ENCODE measurements around the gene PPP1R7. TPM values are rescaled to one million over a fixed set of nuclear protein-coding genes. Genes with fewer than 3 reads are reported as not detected.

The PPP1R7 gene
- total RNA-seq, 2 experiments from 2014 or later = 36.4 to 38.2 TPM

GRCh38 chr2:241168366-241168765 lies 18.1 kb downstream of the PPP1R7 start:
- Histone ChIP-seq H3K9me3 (ENCODE audit: control insufficient read depth in 1 of 2, insufficient read depth in 1 of 2, low read length in 2 of 2) (peaks cover 10 to 13% of the 10 kb centered on the region in 2 experiments), H3K27ac (ENCODE audit: low read depth in 1 of 2, low read length in 2 of 2) (no peak overlapping the region), H3K27me3 (ENCODE audit: control insufficient read depth in 1 of 2, insufficient read depth in 2 of 2, low read length in 2 of 2) (no peaks in the 10 kb centered on the region), H3K4me1 (ENCODE audit: insufficient read depth, low read length) (no peaks in the 10 kb centered on the region), H3K36me3 (ENCODE audit: insufficient read depth, low read length) (peaks cover 79% of the 10 kb centered on the region), H3K4me3 (ENCODE audit: low read length) (no peak overlapping the region)
- no peak overlapping the region for H3K27ac Mint-ChIP-seq
- peaks cover 82% of the 10 kb centered on the region for H3K36me3 Mint-ChIP-seq (ENCODE audit: low read depth)
- POLR2A ChIA-PET = no interaction called here
- no peak for DNase-seq
- H3K9me3 Mint-ChIP-seq = no peaks in the 10 kb centered on the region
- no peak overlapping the region for H3K4me3 Mint-ChIP-seq
- intact Hi-C loops (cut with DNase I, micrococcal nuclease) = no loop called here
- no peak for ATAC-seq (ENCODE audit: poor library complexity)
- no peaks in the 10 kb centered on the region for H3K27me3 Mint-ChIP-seq
- CTCF ChIA-PET = no interaction called here
- no peak for TF ChIP-seq CTCF (IDR thresholded peaks at IDR 0.05)
- no peaks in the 10 kb centered on the region for H3K4me1 Mint-ChIP-seq (ENCODE audit: low read depth)

GRCh38 chr2:241173557-241173956 lies 23.3 kb downstream of the PPP1R7 start:
- H3K27me3 Mint-ChIP-seq = no peaks in the 10 kb centered on the region

DNA sequence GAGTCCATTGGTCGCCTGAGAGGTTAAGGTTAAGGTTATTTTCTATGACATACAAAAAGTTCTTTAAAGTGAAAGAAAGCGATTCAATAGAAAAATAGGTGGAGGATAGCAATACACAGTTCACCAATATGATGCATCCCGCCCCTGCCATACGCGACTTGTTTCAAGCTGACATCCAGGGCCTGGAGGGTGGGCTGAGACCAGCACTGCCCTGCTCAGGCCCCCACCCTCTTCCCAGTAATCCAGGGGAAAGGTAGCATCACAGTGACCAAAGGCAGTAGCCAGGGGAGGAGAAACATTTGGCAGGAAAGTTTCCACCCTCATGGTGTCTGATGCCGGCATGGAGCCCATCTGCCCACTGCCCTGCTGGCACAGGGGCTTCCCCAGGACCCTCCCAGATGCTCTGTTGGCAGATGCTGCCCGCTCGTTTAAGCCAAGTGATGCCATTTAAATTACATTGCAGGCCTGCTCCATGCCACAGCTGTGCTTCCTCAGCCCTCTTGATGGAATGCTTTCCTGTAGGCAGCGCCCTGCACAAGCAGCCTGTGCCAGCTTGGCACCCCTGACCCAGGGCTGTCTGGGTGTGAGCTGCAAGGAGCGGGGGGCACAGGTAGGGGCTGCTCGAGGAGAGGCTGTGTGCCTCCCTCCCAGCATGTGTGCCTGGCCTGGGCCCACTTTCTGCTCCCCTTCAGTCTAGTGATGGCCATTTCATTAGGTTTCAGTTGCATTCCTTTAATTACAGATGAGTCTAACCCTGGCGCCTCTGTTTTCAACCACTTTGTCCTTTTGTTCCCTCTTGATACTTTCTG lies 27.5 kb downstream of the PPP1R7 start:
- Histone ChIP-seq H3K9me3 (ENCODE audit: control insufficient read depth in 1 of 2, insufficient read depth in 1 of 2, low read length in 2 of 2) (no peaks in the 10 kb centered on the region), H3K27ac (ENCODE audit: low read depth in 1 of 2, low read length in 2 of 2) (no peak overlapping the region), H3K4me1 (ENCODE audit: insufficient read depth, low read length) (no peaks in the 10 kb centered on the region), H3K36me3 (ENCODE audit: insufficient read depth, low read length) (peaks cover 57% of the 10 kb centered on the region), H3K4me3 (ENCODE audit: low read length) (no peak overlapping the region), H3K27me3 (ENCODE audit: control insufficient read depth in 1 of 2, insufficient read depth in 2 of 2, low read length in 2 of 2) (no peaks in the 10 kb centered on the region)
- ChIA-PET POLR2A (no interaction called here), CTCF (no interaction called here)
- no peak overlapping the region for H3K27ac Mint-ChIP-seq
- H3K27me3 Mint-ChIP-seq = no peaks in the 10 kb centered on the region
- H3K9me3 Mint-ChIP-seq = no peaks in the 10 kb centered on the region
- no peak overlapping the region for H3K4me3 Mint-ChIP-seq
- ATAC-seq (ENCODE audit: poor library complexity) (no peak), DNase-seq (no peak)
- peaks cover 67% of the 10 kb centered on the region for H3K36me3 Mint-ChIP-seq (ENCODE audit: low read depth)
- no peaks in the 10 kb centered on the region for H3K4me1 Mint-ChIP-seq (ENCODE audit: low read depth)
- no peak for TF ChIP-seq CTCF (IDR thresholded peaks at IDR 0.05)
- intact Hi-C loops (cut with DNase I, micrococcal nuclease) = no loop called here

More at GRCh38 chr2:241173557-241173956, 23.3 kb downstream of the PPP1R7 start:
- Histone ChIP-seq H3K36me3 (ENCODE audit: insufficient read depth, low read length) (peaks cover 75% of the 10 kb centered on the region), H3K27ac (ENCODE audit: low read depth in 1 of 2, low read length in 2 of 2) (no peak overlapping the region), H3K4me1 (ENCODE audit: insufficient read depth, low read length) (no peaks in the 10 kb centered on the region), H3K9me3 (ENCODE audit: control insufficient read depth in 1 of 2, insufficient read depth in 1 of 2, low read length in 2 of 2) (peaks cover 10 to 13% of the 10 kb centered on the region in 2 experiments), H3K4me3 (ENCODE audit: low read length) (no peak overlapping the region), H3K27me3 (ENCODE audit: control insufficient read depth in 1 of 2, insufficient read depth in 2 of 2, low read length in 2 of 2) (no peaks in the 10 kb centered on the region)
- no peaks in the 10 kb centered on the region for H3K4me1 Mint-ChIP-seq (ENCODE audit: low read depth)
- H3K27ac Mint-ChIP-seq = no peak overlapping the region
- ATAC-seq (ENCODE audit: poor library complexity) (no peak), DNase-seq (no peak)
- no peaks in the 10 kb centered on the region for H3K9me3 Mint-ChIP-seq
- TF ChIP-seq CTCF (IDR thresholded peaks at IDR 0.05) = no peak
- ChIA-PET POLR2A (no interaction called here), CTCF (interaction anchor here (1.5 kb wide), 1 partner anchor 96 kb away, joined by 3 read pairs; no protein-coding TSS in a partner anchor)
- peaks cover 92% of the 10 kb centered on the region for H3K36me3 Mint-ChIP-seq (ENCODE audit: low read depth)
- no peak overlapping the region for H3K4me3 Mint-ChIP-seq
- intact Hi-C loops (cut with DNase I, micrococcal nuclease) = no loop called here

Measured in CD4-positive, alpha-beta T cell (primary cell).